Breast epithelium (tissue), 4 donors: ENCODE results near the gene USP12. TPM values are rescaled to one million over a fixed set of nuclear protein-coding genes. Genes with fewer than 3 reads are reported as not detected.

Source experiments
- DNase-seq, 2 donors: peaks; one replicate each; pipeline ENCODE4 v3.0.0-alpha.2; 2019; ENCODE audit warnings: low spot score in 2 of 2
- H3K27ac ChIP-seq, 2 donors: fragments of 200-600 bp; sonication (generic) in 1 of 2; one replicate each; pipeline ENCODE4 v1.5.1; 2016 to 2019; ENCODE audit warnings: mild to moderate bottlenecking in 1 of 2
- H3K27me3 ChIP-seq, 2 donors: fragments of 200-600 bp; sonication (generic) in 1 of 2; one replicate each; pipeline versions ENCODE4 v1.5.1 to v1.6.0; 2017 to 2019; ENCODE audit warnings: control low read depth in 1 of 2, mild to moderate bottlenecking in 1 of 2
- H3K36me3 ChIP-seq: fragments of 200-600 bp; one replicate; pipeline ENCODE4 v1.5.1; 2019
- H3K4me1 ChIP-seq, 2 donors: fragments of 200-600 bp; sonication (generic); one replicate each; pipeline ENCODE4 v1.5.1; 2016 to 2019; ENCODE audit warnings: control low read depth in 1 of 2
- H3K4me3 ChIP-seq, 3 donors: fragments of 200-600 bp; sonication (generic); 1 replicate in 2 of 3; 2 replicates in 1 of 3; pipeline ENCODE4 v1.5.1; 2016 to 2019; ENCODE audit warnings: mild to moderate bottlenecking in 3 of 3, moderate library complexity in 2 of 3
- H3K9me3 ChIP-seq, 2 donors: fragments of 200-600 bp; sonication (generic) in 1 of 2; one replicate each; pipeline ENCODE4 v1.5.1; 2016 to 2019; ENCODE audit warnings: control low read depth in 1 of 2
- POLR2A ChIP-seq: fragments of 450-650 bp; IDR thresholded peaks from one replicate; pipeline ENCODE4 v1.6.1; 2016; ENCODE audit warnings: antibody characterized with exemption, mild to moderate bottlenecking, moderate library complexity
- POLR2AphosphoS5 ChIP-seq, 3 donors: sonication (generic); formaldehyde crosslinking; IDR thresholded peaks; one replicate each; pipeline ENCODE4 v1.6.1; 2017; ENCODE audit warnings: antibody characterized with exemption in 3 of 3
- intact Hi-C: fragments of 100-400 bp; cut with DNase I; formaldehyde crosslinking; loops from one replicate; pipeline ENCODE4 v1.15.1; 2023; ENCODE audit warnings: low total_unique reads
- total RNA-seq, 3 donors: library from RNA; depleted of rRNA; stranded (reverse); fragments of >200 nt; gene quantifications; one replicate each; pipeline ENCODE4 v1.1.0, GENCODE V29; 2016
- TF ChIP-seq, protein P1 (sequence below), 3 donors: fragments of 450-650 bp; IDR thresholded peaks; one replicate each; pipeline ENCODE4 v1.5.1; 2016 to 2017; ENCODE audit warnings: antibody characterized with exemption in 3 of 3, mild to moderate bottlenecking in 3 of 3, moderate library complexity in 3 of 3

Gene USP12
- total RNA-seq, 3 donors from 2014 or later, result 21.0 to 33.4 (median 21.0) TPM

DNA sequence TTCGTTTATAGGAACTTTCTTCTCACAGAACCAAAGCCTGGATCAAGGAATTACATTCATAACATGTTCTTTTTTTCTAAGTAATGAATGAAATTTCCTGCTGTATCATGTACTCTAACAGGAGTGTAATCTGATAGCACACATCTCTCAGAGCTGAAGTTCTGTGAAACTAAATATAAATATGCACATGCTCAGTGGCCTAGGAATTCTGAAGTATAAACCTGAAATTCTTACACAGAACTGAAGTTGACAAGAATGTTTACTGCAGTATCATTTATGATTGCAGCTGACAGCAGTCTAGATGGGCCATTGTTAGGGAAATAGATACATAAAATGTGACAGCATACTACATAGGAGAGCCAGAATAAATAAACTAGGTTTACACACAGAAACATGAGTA lies 54.5 kb downstream of the USP12 start:
- H3K4me1 ChIP-seq, result no peaks in the 10 kb centered on the region
- no peak overlapping the region for H3K27ac ChIP-seq
- H3K27me3 ChIP-seq, result no peaks in the 10 kb centered on the region
- TF ChIP-seq, protein P1, sequence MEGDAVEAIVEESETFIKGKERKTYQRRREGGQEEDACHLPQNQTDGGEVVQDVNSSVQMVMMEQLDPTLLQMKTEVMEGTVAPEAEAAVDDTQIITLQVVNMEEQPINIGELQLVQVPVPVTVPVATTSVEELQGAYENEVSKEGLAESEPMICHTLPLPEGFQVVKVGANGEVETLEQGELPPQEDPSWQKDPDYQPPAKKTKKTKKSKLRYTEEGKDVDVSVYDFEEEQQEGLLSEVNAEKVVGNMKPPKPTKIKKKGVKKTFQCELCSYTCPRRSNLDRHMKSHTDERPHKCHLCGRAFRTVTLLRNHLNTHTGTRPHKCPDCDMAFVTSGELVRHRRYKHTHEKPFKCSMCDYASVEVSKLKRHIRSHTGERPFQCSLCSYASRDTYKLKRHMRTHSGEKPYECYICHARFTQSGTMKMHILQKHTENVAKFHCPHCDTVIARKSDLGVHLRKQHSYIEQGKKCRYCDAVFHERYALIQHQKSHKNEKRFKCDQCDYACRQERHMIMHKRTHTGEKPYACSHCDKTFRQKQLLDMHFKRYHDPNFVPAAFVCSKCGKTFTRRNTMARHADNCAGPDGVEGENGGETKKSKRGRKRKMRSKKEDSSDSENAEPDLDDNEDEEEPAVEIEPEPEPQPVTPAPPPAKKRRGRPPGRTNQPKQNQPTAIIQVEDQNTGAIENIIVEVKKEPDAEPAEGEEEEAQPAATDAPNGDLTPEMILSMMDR (IDR thresholded peaks at IDR 0.05), result no peak
- TF ChIP-seq POLR2A, result no peak
- no peak for TF ChIP-seq POLR2AphosphoS5 (IDR thresholded peaks at IDR 0.05)
- intact Hi-C loops, result no loop called here
- no peak overlapping the region for H3K4me3 ChIP-seq
- no peaks in the 10 kb centered on the region for H3K9me3 ChIP-seq
- H3K36me3 ChIP-seq, result no peaks in the 10 kb centered on the region
- DNase-seq, result no peak

DNA sequence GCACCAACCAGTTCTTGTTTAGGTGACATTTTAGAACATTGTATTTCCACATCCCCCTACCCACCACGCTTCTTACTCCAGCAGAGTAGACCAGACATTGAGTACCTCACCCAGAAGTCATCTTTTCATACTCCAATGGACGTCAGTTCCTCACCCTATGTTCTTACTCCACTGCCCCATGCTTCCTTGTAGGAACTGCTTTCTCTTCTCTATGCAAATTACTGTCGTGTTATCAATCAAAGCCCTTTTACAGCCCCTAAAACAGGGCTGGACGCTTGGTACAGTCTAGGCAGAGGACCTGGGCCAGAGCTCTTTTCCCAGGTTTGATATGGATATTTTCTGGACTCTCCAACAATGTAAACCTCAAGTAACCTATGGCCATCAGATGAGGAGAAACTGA lies 58.2 kb downstream of the USP12 start:
- intact Hi-C loops, result loop anchor here (5.0 kb wide), 1 partner anchor 266 kb away; no protein-coding TSS in a partner anchor
- no peak for DNase-seq

DNA sequence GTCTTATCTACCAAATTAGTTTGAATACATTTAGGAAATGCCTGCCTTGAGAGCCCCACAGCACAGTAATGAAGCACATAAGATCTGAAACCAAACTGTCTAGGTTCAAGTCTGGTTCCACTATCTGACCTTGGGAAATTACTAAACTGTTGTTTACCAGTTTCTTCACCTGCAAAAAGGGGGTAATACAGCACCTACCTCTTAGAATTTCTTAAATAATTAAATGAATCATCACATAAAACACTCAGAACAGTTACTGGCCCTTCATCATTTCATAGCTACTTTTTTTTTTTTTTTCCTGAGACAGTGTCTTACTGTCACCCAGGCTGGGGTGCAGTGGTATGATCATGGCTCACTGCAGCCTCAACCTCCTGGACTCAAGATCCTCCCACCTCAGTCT lies 59.6 kb downstream of the USP12 start:
- Histone ChIP-seq H3K27me3 (no peaks in the 10 kb centered on the region), H3K9me3 (no peaks in the 10 kb centered on the region), H3K4me1 (no peaks in the 10 kb centered on the region), H3K4me3 (no peak overlapping the region), H3K36me3 (no peaks in the 10 kb centered on the region), H3K27ac (no peak overlapping the region)
- TF ChIP-seq, protein P1 (IDR thresholded peaks at IDR 0.05), result no peak
- no peak for TF ChIP-seq POLR2AphosphoS5 (IDR thresholded peaks at IDR 0.05)
- TF ChIP-seq POLR2A, result no peak
- intact Hi-C loops, result loop anchor here (5.0 kb wide), 1 partner anchor 265 kb away; no protein-coding TSS in a partner anchor
- DNase-seq, result no peak

More for the DNA sequence above, 58.2 kb downstream of the USP12 start:
- H3K27ac ChIP-seq, result no peak overlapping the region
- H3K4me1 ChIP-seq, result no peaks in the 10 kb centered on the region
- no peaks in the 10 kb centered on the region for H3K9me3 ChIP-seq
- no peaks in the 10 kb centered on the region for H3K27me3 ChIP-seq
- H3K36me3 ChIP-seq, result no peaks in the 10 kb centered on the region
- no peak for TF ChIP-seq POLR2AphosphoS5 (IDR thresholded peaks at IDR 0.05)
- TF ChIP-seq, protein P1 (IDR thresholded peaks at IDR 0.05), result no peak
- TF ChIP-seq POLR2A, result no peak
- H3K4me3 ChIP-seq, result no peak overlapping the region

DNA sequence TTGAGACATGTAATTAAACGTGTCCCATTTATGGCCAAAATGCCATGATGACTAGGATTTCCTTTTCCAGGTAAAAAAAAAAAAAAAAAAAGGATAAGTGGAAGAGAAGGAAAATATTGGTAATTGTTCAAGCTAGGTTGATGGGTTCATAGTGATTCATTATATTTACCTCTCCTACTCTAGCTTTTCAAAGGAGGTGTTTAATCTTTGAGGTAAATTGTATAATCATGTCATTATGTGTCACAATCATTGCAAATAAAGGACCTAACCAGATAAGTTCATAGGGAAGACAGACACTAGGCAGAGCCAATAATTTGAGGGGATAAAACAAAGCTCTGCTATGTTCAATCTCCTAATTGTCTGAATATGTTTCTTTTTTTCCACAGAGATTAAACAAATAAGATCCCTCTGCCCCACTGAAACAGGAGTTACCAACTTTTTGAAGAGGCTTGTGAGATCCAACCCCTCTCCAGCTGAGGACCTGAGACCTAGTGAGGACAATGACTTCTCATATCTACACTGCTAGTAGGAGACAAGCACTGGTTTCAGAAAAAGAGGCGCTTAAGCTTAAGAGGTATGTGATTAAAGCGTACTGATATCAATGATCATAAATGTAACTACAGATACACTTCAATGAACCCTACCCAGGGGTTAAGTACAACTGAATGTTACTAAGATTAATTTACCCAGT lies 61.4 kb downstream of the USP12 start:
- H3K27me3 ChIP-seq, result no peaks in the 10 kb centered on the region
- H3K27ac ChIP-seq, result no peak overlapping the region
- no peaks in the 10 kb centered on the region for H3K36me3 ChIP-seq
- no peaks in the 10 kb centered on the region for H3K4me1 ChIP-seq
- TF ChIP-seq, protein P1 (IDR thresholded peaks at IDR 0.05), result no peak
- TF ChIP-seq POLR2A (no peak), POLR2AphosphoS5 (IDR thresholded peaks at IDR 0.05) (no peak)
- H3K4me3 ChIP-seq, result no peak overlapping the region
- no peak for DNase-seq
- intact Hi-C loops, result loop anchor here (5.0 kb wide), 1 partner anchor 263 kb away; no protein-coding TSS in a partner anchor
- no peaks in the 10 kb centered on the region for H3K9me3 ChIP-seq

DNA sequence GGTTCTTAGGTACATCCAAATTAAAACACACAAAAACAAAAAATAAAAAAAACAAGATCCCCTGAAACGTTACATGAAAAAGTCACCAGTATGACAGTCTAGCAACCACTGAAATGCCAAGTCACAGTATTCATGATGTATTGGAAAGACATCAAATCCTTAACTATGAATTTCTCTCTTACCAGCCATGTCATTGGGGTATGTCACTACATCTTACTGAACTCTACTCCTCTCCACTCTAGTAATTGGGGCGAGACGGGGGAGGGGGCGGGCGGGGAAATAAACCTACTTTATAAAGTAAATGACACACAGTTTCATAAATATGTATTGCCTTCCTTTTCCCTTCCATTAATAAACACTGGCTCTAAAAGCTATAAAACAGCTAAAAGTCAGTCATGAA lies 65.5 kb downstream of the USP12 start:
- Histone ChIP-seq H3K4me1 (no peaks in the 10 kb centered on the region), H3K9me3 (no peaks in the 10 kb centered on the region), H3K27me3 (no peaks in the 10 kb centered on the region), H3K36me3 (peaks cover 3% of the 10 kb centered on the region), H3K27ac (no peak overlapping the region), H3K4me3 (no peak overlapping the region)
- no peak for TF ChIP-seq POLR2AphosphoS5 (IDR thresholded peaks at IDR 0.05)
- no peak for TF ChIP-seq POLR2A
- TF ChIP-seq, protein P1 (IDR thresholded peaks at IDR 0.05), result no peak
- DNase-seq, result no peak
- intact Hi-C loops, result no loop called here
